SK-N-SH (cell line): ENCODE measurements around the gene RAI14. TPM values are rescaled to one million over a fixed set of nuclear protein-coding genes. Genes with fewer than 3 reads are reported as not detected.

Experiments used
- CTCF ChIA-PET: fragments of 300-600, 350-600 bp; formaldehyde crosslinking; extraction: SDS; loops from one replicate; lab custom pipeline; 2021; lab: Yijun Ruan, JAX
- POLR2A ChIA-PET: fragments of 350-600 bp; sonication (Branson Sonifier 250); formaldehyde crosslinking; extraction: SDS; loops from one replicate; lab custom pipeline; 2020; ENCODE audit warnings: antibody characterized with exemption, inconsistent platforms; lab: Yijun Ruan, JAX
- DNase-seq: peaks from one replicate; pipeline ENCODE4 v3.0.0; 2012
- H2AFZ ChIP-seq: fragments of 200-600 bp; sonication (generic); 2 replicates; pipeline ENCODE4 v1.8.1; 2016; ENCODE audit warnings: antibody characterized with exemption, mild to moderate bottlenecking, low read depth
- H3F3A ChIP-seq: fragments of 200-600 bp; sonication (generic); replicated peaks from 2 replicates; pipeline ENCODE3; 2016; ENCODE audit warnings: antibody characterized with exemption, mild to moderate bottlenecking; ENCODE audit not compliant: insufficient read depth
- H3K27ac ChIP-seq, 2 experiments: fragments of 200-500 bp in 1 of 2; fragments of 200-600 bp in 1 of 2; sonication (Bioruptor generic) in 1 of 2; sonication (generic), shearing (Covaris generic) in 1 of 2; 2 replicates each; pipeline versions ENCODE4 v1.5.1 to v1.6.1; 2014 to 2016; ENCODE audit warnings: low read depth in 2 of 2, inconsistent platforms in 1 of 2, low read length in 1 of 2, mild to moderate bottlenecking in 1 of 2, mixed read lengths in 1 of 2
- H3K27me3 ChIP-seq: fragments of 200-600 bp; sonication (generic), shearing (Covaris generic); 2 replicates; pipeline ENCODE4 v1.6.1; 2016; ENCODE audit warnings: mixed run types; ENCODE audit not compliant: insufficient read depth
- H3K36me3 ChIP-seq, 2 experiments: fragments of 200-500 bp in 1 of 2; fragments of 200-600 bp in 1 of 2; sonication (Bioruptor generic) in 1 of 2; sonication (generic) in 1 of 2; replicated peaks in 1 of 2; 2 replicates each; pipeline versions ENCODE3 to v1.5.1; 2014 to 2016; ENCODE audit warnings: low read length in 1 of 2, mild to moderate bottlenecking in 1 of 2; ENCODE audit not compliant: insufficient read depth in 2 of 2, control insufficient read depth in 1 of 2
- H3K4me1 ChIP-seq, 2 experiments: fragments of 200-500 bp in 1 of 2; fragments of 200-600 bp in 1 of 2; sonication (Bioruptor generic) in 1 of 2; sonication (generic), shearing (Covaris generic) in 1 of 2; 2 replicates each; pipeline versions ENCODE4 v1.5.1 to v1.6.1; 2014 to 2016; ENCODE audit warnings: low read depth in 1 of 2, low read length in 1 of 2, mixed run types in 1 of 2; ENCODE audit not compliant: insufficient read depth in 2 of 2, control insufficient read depth in 1 of 2
- H3K4me2 ChIP-seq: fragments of 200-600 bp; sonication (generic), shearing (Covaris generic); 2 replicates; pipeline ENCODE4 v1.6.1; 2017; ENCODE audit warnings: mixed run types
- H3K4me3 ChIP-seq, 2 experiments: fragments of 200-500 bp in 1 of 2; fragments of 200-600 bp in 1 of 2; sonication (Bioruptor generic) in 1 of 2; sonication (generic), shearing (Covaris generic) in 1 of 2; 2 replicates each; pipeline versions ENCODE4 v1.5.1 to v1.8.1; 2014 to 2016; ENCODE audit warnings: low read depth in 2 of 2, inconsistent platforms in 1 of 2, low read length in 1 of 2, mild to moderate bottlenecking in 1 of 2, mixed read lengths in 1 of 2, moderate library complexity in 1 of 2
- H3K79me2 ChIP-seq: fragments of 200-600 bp; sonication (generic); 2 replicates; pipeline ENCODE4 v1.8.1; 2017; ENCODE audit warnings: mild to moderate bottlenecking; ENCODE audit not compliant: insufficient read depth
- H3K9ac ChIP-seq: fragments of 200-600 bp; sonication (generic); 2 replicates; pipeline ENCODE4 v1.6.1; 2017; ENCODE audit warnings: mixed run types
- H3K9me2 ChIP-seq: fragments of 200-600 bp; sonication (generic); 2 replicates; pipeline ENCODE4 v1.6.1; 2017; ENCODE audit warnings: mixed run types
- H3K9me3 ChIP-seq: fragments of 200-600 bp; sonication (generic); 2 replicates; pipeline ENCODE4 v1.6.1; 2017; ENCODE audit warnings: mixed run types, mild to moderate bottlenecking, moderate library complexity
- H4K20me1 ChIP-seq: fragments of 200-600 bp; sonication (generic); 2 replicates; pipeline ENCODE4 v1.6.1; 2017; ENCODE audit warnings: mild to moderate bottlenecking, mixed run types; ENCODE audit not compliant: insufficient read depth
- CHD2 ChIP-seq: fragments of 150-350 bp; IDR thresholded peaks from 2 replicates; pipeline ENCODE4 v1.6.1; 2018; ENCODE audit warnings: low read length; ENCODE audit not compliant: partially characterized antibody
- EP300 ChIP-seq, 2 experiments: IDR thresholded peaks; 2 replicates each; pipeline versions ENCODE4 v1.4.0 to v1.6.1; 2012; ENCODE audit warnings: borderline replicate concordance in 1 of 2, low read depth in 1 of 2, low read length in 1 of 2
- FOSL2 ChIP-seq: IDR thresholded peaks from 2 replicates; pipeline ENCODE4 v1.4.0; 2012; ENCODE audit warnings: low read depth, mild to moderate bottlenecking, moderate library complexity, borderline replicate concordance
- GABPA ChIP-seq: IDR thresholded peaks from 2 replicates; pipeline ENCODE4 v1.4.0; 2012; ENCODE audit warnings: low read depth, mild to moderate bottlenecking
- GATA2 ChIP-seq: sonication (generic); formaldehyde crosslinking; IDR thresholded peaks from 2 replicates; pipeline ENCODE4 v1.5.0; 2020; ENCODE audit warnings: mild to moderate bottlenecking, missing genetic modification reagents
- IRF3 ChIP-seq: fragments of 150-350 bp; IDR thresholded peaks from 2 replicates; pipeline ENCODE4 v1.6.1; 2016; ENCODE audit warnings: mild to moderate bottlenecking, low read depth, low read length
- JUND ChIP-seq: IDR thresholded peaks from 2 replicates; pipeline ENCODE4 v1.4.0; 2012
- MEF2A ChIP-seq: IDR thresholded peaks from 2 replicates; pipeline ENCODE4 v1.4.0; 2012; ENCODE audit warnings: low read depth, borderline replicate concordance
- MXI1 ChIP-seq: IDR thresholded peaks from 2 replicates; pipeline ENCODE4 v1.6.1; 2012; ENCODE audit warnings: mild to moderate bottlenecking, low read depth, low read length, improper control_type of control experiment
- NFIC ChIP-seq: IDR thresholded peaks from 2 replicates; pipeline ENCODE4 v1.4.0; 2012; ENCODE audit warnings: borderline replicate concordance
- RAD21 ChIP-seq: IDR thresholded peaks from 2 replicates; pipeline ENCODE4 v1.6.1; 2012; ENCODE audit warnings: mild to moderate bottlenecking, low read length
- RFX5 ChIP-seq: IDR thresholded peaks from 2 replicates; pipeline ENCODE4 v1.6.1; 2012; ENCODE audit warnings: mild to moderate bottlenecking, improper control_type of control experiment, low read length
- RXRA ChIP-seq: IDR thresholded peaks from 2 replicates; pipeline ENCODE4 v1.4.0; 2012; ENCODE audit warnings: low read depth, mild to moderate bottlenecking, borderline replicate concordance
- SIN3A ChIP-seq: IDR thresholded peaks from 2 replicates; pipeline ENCODE4 v1.6.1; 2012; ENCODE audit warnings: low read depth, mild to moderate bottlenecking, low read length, moderate library complexity, borderline replicate concordance
- SMC3 ChIP-seq: IDR thresholded peaks from 2 replicates; pipeline ENCODE4 v1.6.1; 2012; ENCODE audit warnings: low read depth, low read length, improper control_type of control experiment
- TCF12 ChIP-seq: IDR thresholded peaks from 2 replicates; pipeline ENCODE4 v1.4.0; 2012
- TEAD4 ChIP-seq: IDR thresholded peaks from 2 replicates; pipeline ENCODE4 v1.4.0; 2012; ENCODE audit warnings: mild to moderate bottlenecking, borderline replicate concordance; ENCODE audit not compliant: insufficient read depth
- WGBS: methylation state at CpG from one replicate; pipeline ENCODE4 v1.1.6; 2017; ENCODE audit warnings: low lambda C conversion rate; 5-methylcytosine and 5-hydroxymethylcytosine counted together
- polyA plus RNA-seq, 3 experiments: library from polyadenylated mRNA; depleted of rRNA; stranded (reverse); fragments of >200 nt; gene quantifications; 2 replicates each; pipeline ENCODE4 v1.2.3, GENCODE V29; 2012
- TF ChIP-seq, protein P1 (sequence below): IDR thresholded peaks from 2 replicates; pipeline ENCODE4 v1.4.0; 2012; ENCODE audit warnings: low read depth, borderline replicate concordance
- TF ChIP-seq, protein P2 (sequence below): IDR thresholded peaks from 2 replicates; pipeline ENCODE4; 2012
- TF ChIP-seq, protein P3 (sequence below): IDR thresholded peaks from 2 replicates; pipeline ENCODE4 v1.6.1; 2012; ENCODE audit warnings: mild to moderate bottlenecking, low read depth, low read length, moderate library complexity

The RAI14 gene
- polyA plus RNA-seq, 1 of the 3 experiments (the other 2 are of a cell fraction): 53.2 TPM

GRCh38 chr5:34691326-34691725 is 35.2 kb downstream of the RAI14 start:
- H3K79me2 ChIP-seq: peaks cover 93% of the 10 kb centered on the region
- H3K9me2 ChIP-seq: no peaks in the 10 kb centered on the region
- TF ChIP-seq NFIC (peak; percentile 63), MXI1 (no peak), MEF2A (no peak), SMC3 (no peak), RFX5 (no peak), RAD21 (no peak), CHD2 (no peak), GATA2 (CRISPR knock-in tag) (no peak), EP300 (IDR thresholded peaks at IDR 0.05; ENCODE audit: borderline replicate concordance in 1 of 2, low read depth in 1 of 2, low read length in 1 of 2) (peak in 1 of 2 experiments; percentile 51; a peak in 1 of 4 replicates), IRF3 (no peak), JUND (0 out of 2 replicates have a peak, but pooled peaks have one; percentile 42), RXRA (peak; percentile 34; the same call in 1 of the 2 replicates), GABPA (no peak), TCF12 (peak; percentile 64), TEAD4 (peak; percentile 47; the same call in 1 of the 2 replicates), FOSL2 (peak; percentile 36; the same call in 1 of the 2 replicates), SIN3A (no peak)
- TF ChIP-seq, protein P1, sequence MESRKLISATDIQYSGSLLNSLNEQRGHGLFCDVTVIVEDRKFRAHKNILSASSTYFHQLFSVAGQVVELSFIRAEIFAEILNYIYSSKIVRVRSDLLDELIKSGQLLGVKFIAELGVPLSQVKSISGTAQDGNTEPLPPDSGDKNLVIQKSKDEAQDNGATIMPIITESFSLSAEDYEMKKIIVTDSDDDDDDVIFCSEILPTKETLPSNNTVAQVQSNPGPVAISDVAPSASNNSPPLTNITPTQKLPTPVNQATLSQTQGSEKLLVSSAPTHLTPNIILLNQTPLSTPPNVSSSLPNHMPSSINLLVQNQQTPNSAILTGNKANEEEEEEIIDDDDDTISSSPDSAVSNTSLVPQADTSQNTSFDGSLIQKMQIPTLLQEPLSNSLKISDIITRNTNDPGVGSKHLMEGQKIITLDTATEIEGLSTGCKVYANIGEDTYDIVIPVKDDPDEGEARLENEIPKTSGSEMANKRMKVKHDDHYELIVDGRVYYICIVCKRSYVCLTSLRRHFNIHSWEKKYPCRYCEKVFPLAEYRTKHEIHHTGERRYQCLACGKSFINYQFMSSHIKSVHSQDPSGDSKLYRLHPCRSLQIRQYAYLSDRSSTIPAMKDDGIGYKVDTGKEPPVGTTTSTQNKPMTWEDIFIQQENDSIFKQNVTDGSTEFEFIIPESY: no peak
- TF ChIP-seq, protein P2, sequence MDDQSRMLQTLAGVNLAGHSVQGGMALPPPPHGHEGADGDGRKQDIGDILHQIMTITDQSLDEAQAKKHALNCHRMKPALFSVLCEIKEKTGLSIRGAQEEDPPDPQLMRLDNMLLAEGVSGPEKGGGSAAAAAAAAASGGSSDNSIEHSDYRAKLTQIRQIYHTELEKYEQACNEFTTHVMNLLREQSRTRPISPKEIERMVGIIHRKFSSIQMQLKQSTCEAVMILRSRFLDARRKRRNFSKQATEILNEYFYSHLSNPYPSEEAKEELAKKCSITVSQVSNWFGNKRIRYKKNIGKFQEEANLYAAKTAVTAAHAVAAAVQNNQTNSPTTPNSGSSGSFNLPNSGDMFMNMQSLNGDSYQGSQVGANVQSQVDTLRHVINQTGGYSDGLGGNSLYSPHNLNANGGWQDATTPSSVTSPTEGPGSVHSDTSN: peak; percentile 89
- TF ChIP-seq, protein P3, sequence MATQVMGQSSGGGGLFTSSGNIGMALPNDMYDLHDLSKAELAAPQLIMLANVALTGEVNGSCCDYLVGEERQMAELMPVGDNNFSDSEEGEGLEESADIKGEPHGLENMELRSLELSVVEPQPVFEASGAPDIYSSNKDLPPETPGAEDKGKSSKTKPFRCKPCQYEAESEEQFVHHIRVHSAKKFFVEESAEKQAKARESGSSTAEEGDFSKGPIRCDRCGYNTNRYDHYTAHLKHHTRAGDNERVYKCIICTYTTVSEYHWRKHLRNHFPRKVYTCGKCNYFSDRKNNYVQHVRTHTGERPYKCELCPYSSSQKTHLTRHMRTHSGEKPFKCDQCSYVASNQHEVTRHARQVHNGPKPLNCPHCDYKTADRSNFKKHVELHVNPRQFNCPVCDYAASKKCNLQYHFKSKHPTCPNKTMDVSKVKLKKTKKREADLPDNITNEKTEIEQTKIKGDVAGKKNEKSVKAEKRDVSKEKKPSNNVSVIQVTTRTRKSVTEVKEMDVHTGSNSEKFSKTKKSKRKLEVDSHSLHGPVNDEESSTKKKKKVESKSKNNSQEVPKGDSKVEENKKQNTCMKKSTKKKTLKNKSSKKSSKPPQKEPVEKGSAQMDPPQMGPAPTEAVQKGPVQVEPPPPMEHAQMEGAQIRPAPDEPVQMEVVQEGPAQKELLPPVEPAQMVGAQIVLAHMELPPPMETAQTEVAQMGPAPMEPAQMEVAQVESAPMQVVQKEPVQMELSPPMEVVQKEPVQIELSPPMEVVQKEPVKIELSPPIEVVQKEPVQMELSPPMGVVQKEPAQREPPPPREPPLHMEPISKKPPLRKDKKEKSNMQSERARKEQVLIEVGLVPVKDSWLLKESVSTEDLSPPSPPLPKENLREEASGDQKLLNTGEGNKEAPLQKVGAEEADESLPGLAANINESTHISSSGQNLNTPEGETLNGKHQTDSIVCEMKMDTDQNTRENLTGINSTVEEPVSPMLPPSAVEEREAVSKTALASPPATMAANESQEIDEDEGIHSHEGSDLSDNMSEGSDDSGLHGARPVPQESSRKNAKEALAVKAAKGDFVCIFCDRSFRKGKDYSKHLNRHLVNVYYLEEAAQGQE: no peak
- no peak overlapping the region for H3K4me2 ChIP-seq
- no peak for DNase-seq
- WGBS: 50% methylated on average over 6 of the region's 6 CpGs
- POLR2A ChIA-PET: no interaction called here
- no peaks in the 10 kb centered on the region for H3K9me3 ChIP-seq
- H3F3A ChIP-seq: peaks cover 34% of the 10 kb centered on the region
- no peaks in the 10 kb centered on the region for H4K20me1 ChIP-seq
- H3K27ac ChIP-seq: peak overlapping the region in 1 of 2 experiments; percentile 84; a peak in 2 of 4 replicates
- peaks cover 14 to 37% of the 10 kb centered on the region in 2 experiments for H3K36me3 ChIP-seq
- no peak overlapping the region for H3K4me3 ChIP-seq
- no peak overlapping the region for H3K9ac ChIP-seq
- no peaks in the 10 kb centered on the region for H3K27me3 ChIP-seq
- H3K4me1 ChIP-seq: peaks cover 0 to 34% of the 10 kb centered on the region in 2 experiments; a peak in 3 of 4 replicates
- H2AFZ ChIP-seq: no peak overlapping the region
- CTCF ChIA-PET: no interaction called here
